Mesendoderm (in vitro differentiated cells): ENCODE results near the gene TTC33.

Experiments
- DNase-seq: peaks from one replicate; pipeline ENCODE4 v3.0.0; 2013
- H2AK5ac ChIP-seq: 2 replicates; pipeline ENCODE4 v1.6.1; 2013; ENCODE audit warnings: low read length, inconsistent platforms
- H2BK120ac ChIP-seq: 2 replicates; pipeline ENCODE4 v1.6.1; 2013; ENCODE audit warnings: low read depth, mild to moderate bottlenecking, low read length, moderate library complexity, mixed read lengths
- H2BK15ac ChIP-seq: replicated peaks from 2 replicates; pipeline ENCODE4 v1.6.1; 2013; ENCODE audit warnings: low read depth, mild to moderate bottlenecking, moderate library complexity
- H2BK5ac ChIP-seq: 2 replicates; pipeline ENCODE4 v1.6.1; 2013; ENCODE audit warnings: low read length, inconsistent platforms
- H3K18ac ChIP-seq: 2 replicates; pipeline ENCODE4 v1.6.1; 2013; ENCODE audit warnings: mild to moderate bottlenecking, low read length, mixed read lengths
- H3K23ac ChIP-seq: one replicate; pipeline ENCODE4 v1.6.1; 2013; ENCODE audit warnings: low read length
- H3K27ac ChIP-seq: 2 replicates; pipeline ENCODE4 v1.5.1; 2013; ENCODE audit warnings: low read depth, mild to moderate bottlenecking, inconsistent platforms, low read length, moderate library complexity
- H3K27me3 ChIP-seq: 2 replicates; pipeline ENCODE4 v1.6.1; 2013; ENCODE audit warnings: low read length, control low read depth, mild to moderate bottlenecking, inconsistent platforms; ENCODE audit not compliant: insufficient read depth, poor library complexity
- H3K36me3 ChIP-seq: 2 replicates; pipeline ENCODE4 v1.6.1; 2013; ENCODE audit warnings: low read length, inconsistent platforms; ENCODE audit not compliant: control insufficient read depth, insufficient read depth
- H3K4ac ChIP-seq: one replicate; pipeline ENCODE4 v1.6.1; 2013; ENCODE audit warnings: low read depth, mild to moderate bottlenecking, low read length, moderate library complexity
- H3K4me1 ChIP-seq: 2 replicates; pipeline ENCODE4 v1.6.1; 2013; ENCODE audit warnings: low read depth, low read length, inconsistent platforms; ENCODE audit not compliant: control insufficient read depth
- H3K4me2 ChIP-seq: 2 replicates; pipeline ENCODE4 v1.6.1; 2013; ENCODE audit warnings: low read length
- H3K4me3 ChIP-seq: 2 replicates; pipeline ENCODE4 v1.5.1; 2013; ENCODE audit warnings: mild to moderate bottlenecking, low read length
- H3K56ac ChIP-seq: one replicate; pipeline ENCODE4 v1.6.1; 2013; ENCODE audit warnings: low read length
- H3K79me1 ChIP-seq: 2 replicates; pipeline ENCODE4 v1.6.1; 2013; ENCODE audit warnings: low read length, inconsistent platforms
- H3K79me2 ChIP-seq: 2 replicates; pipeline ENCODE4 v1.6.1; 2013; ENCODE audit warnings: mild to moderate bottlenecking, low read length; ENCODE audit not compliant: control insufficient read depth, insufficient read depth
- H3K9ac ChIP-seq: 2 replicates; pipeline ENCODE4 v1.6.1; 2013; ENCODE audit warnings: low read length, inconsistent platforms
- H4K5ac ChIP-seq: one replicate; pipeline ENCODE4 v1.6.1; 2013; ENCODE audit warnings: low read length
- H4K8ac ChIP-seq: one replicate; pipeline ENCODE4 v1.6.1; 2013; ENCODE audit warnings: low read depth, mild to moderate bottlenecking, control low read depth, low read length, moderate library complexity
- WGBS: extraction: QIAGEN DNeasy Blood & Tissue Kit; methylation state at CpG from one replicate; pipeline ENCODE4 v1.1.7; 2013; ENCODE audit warnings: low lambda C conversion rate, missing lambda C conversion rate; ENCODE audit not compliant: insufficient coverage; ENCODE audit errors: extremely low coverage; 5-methylcytosine and 5-hydroxymethylcytosine counted together

The TTC33 gene

GRCh38 chr5:40575921-40576320 is 179.8 kb downstream of the TTC33 start:
- H2BK15ac ChIP-seq, result no peak overlapping the region
- H3K4me1 ChIP-seq, result no peaks in the 10 kb centered on the region
- H3K27ac ChIP-seq, result no peak overlapping the region
- H3K9ac ChIP-seq, result no peak overlapping the region
- H3K4me3 ChIP-seq, result no peak overlapping the region
- H3K79me1 ChIP-seq, result no peaks in the 10 kb centered on the region
- H3K18ac ChIP-seq, result no peak overlapping the region
- no peak overlapping the region for H4K5ac ChIP-seq
- no peak overlapping the region for H3K4me2 ChIP-seq
- H4K8ac ChIP-seq, result no peak overlapping the region
- H2BK120ac ChIP-seq, result no peak overlapping the region
- no peak overlapping the region for H3K4ac ChIP-seq
- no peak overlapping the region for H3K23ac ChIP-seq
- WGBS, result no CpG with 5 or more reads among the region's 3 CpGs
- H3K56ac ChIP-seq, result no peak overlapping the region
- DNase-seq, result no peak
- no peak overlapping the region for H2BK5ac ChIP-seq
- H2AK5ac ChIP-seq, result no peak overlapping the region
- H3K36me3 ChIP-seq, result no peaks in the 10 kb centered on the region
- H3K27me3 ChIP-seq, result no peaks in the 10 kb centered on the region
- no peaks in the 10 kb centered on the region for H3K79me2 ChIP-seq

- DNase-seq, result no peak
- H3K18ac ChIP-seq, result no peak overlapping the region
- no peak overlapping the region for H3K4me3 ChIP-seq
- H2BK15ac ChIP-seq, result no peak overlapping the region
- no peak overlapping the region for H3K23ac ChIP-seq
- no peak overlapping the region for H2BK5ac ChIP-seq
- no peaks in the 10 kb centered on the region for H3K79me1 ChIP-seq
- no peak overlapping the region for H4K8ac ChIP-seq
- H2BK120ac ChIP-seq, result no peak overlapping the region
- no peak overlapping the region for H3K27ac ChIP-seq
- WGBS, result no CpG with 5 or more reads among the region's 1 CpG
- H3K9ac ChIP-seq, result no peak overlapping the region
- no peaks in the 10 kb centered on the region for H3K27me3 ChIP-seq
- H4K5ac ChIP-seq, result no peak overlapping the region
- no peaks in the 10 kb centered on the region for H3K36me3 ChIP-seq
- no peaks in the 10 kb centered on the region for H3K79me2 ChIP-seq
- no peak overlapping the region for H2AK5ac ChIP-seq
- no peak overlapping the region for H3K4me2 ChIP-seq
- H3K56ac ChIP-seq, result no peak overlapping the region
- no peaks in the 10 kb centered on the region for H3K4me1 ChIP-seq
- no peak overlapping the region for H3K4ac ChIP-seq
These were observed 180.3 kb downstream of the TTC33 start for GRCh38 chr5:40575411-40575810.

GRCh38 chr5:40572937-40573336 is 182.8 kb downstream of the TTC33 start:
- Histone ChIP-seq H3K56ac (no peak overlapping the region), H2AK5ac (no peak overlapping the region), H3K79me2 (no peaks in the 10 kb centered on the region), H2BK5ac (no peak overlapping the region), H3K9ac (no peak overlapping the region), H4K5ac (no peak overlapping the region), H3K27ac (no peak overlapping the region), H3K79me1 (no peaks in the 10 kb centered on the region), H3K27me3 (no peaks in the 10 kb centered on the region), H3K23ac (no peak overlapping the region), H3K4me1 (no peaks in the 10 kb centered on the region), H3K18ac (no peak overlapping the region), H3K36me3 (no peaks in the 10 kb centered on the region), H3K4me3 (no peak overlapping the region), H3K4me2 (no peak overlapping the region), H3K4ac (no peak overlapping the region), H2BK15ac (no peak overlapping the region), H4K8ac (no peak overlapping the region), H2BK120ac (no peak overlapping the region)
- no CpG with 5 or more reads among the region's 2 CpGs for WGBS
- no peak for DNase-seq

- no peak overlapping the region for H3K56ac ChIP-seq
- no peak overlapping the region for H2BK15ac ChIP-seq
- no peak overlapping the region for H4K8ac ChIP-seq
- H2BK120ac ChIP-seq, result no peak overlapping the region
- no peak overlapping the region for H3K4me3 ChIP-seq
- H3K4ac ChIP-seq, result no peak overlapping the region
- no peak overlapping the region for H2BK5ac ChIP-seq
- H3K4me2 ChIP-seq, result no peak overlapping the region
- no peak overlapping the region for H3K27ac ChIP-seq
- no CpG with 5 or more reads among the region's 6 CpGs for WGBS
- no peaks in the 10 kb centered on the region for H3K4me1 ChIP-seq
- no peak overlapping the region for H3K9ac ChIP-seq
- no peaks in the 10 kb centered on the region for H3K79me2 ChIP-seq
- H3K36me3 ChIP-seq, result no peaks in the 10 kb centered on the region
- no peak overlapping the region for H4K5ac ChIP-seq
- no peaks in the 10 kb centered on the region for H3K27me3 ChIP-seq
- no peak overlapping the region for H2AK5ac ChIP-seq
- H3K18ac ChIP-seq, result no peak overlapping the region
- no peak overlapping the region for H3K23ac ChIP-seq
- no peak for DNase-seq
- H3K79me1 ChIP-seq, result no peaks in the 10 kb centered on the region
These were observed 183.4 kb downstream of the TTC33 start for GRCh38 chr5:40572391-40572790.

- no peak overlapping the region for H3K27ac ChIP-seq
- no CpG with 5 or more reads among the region's 2 CpGs for whole genome bisulfite sequencing
- no peaks in the 10 kb centered on the region for H3K79me1 ChIP-seq
- H2BK5ac ChIP-seq, result no peak overlapping the region
- no peak overlapping the region for H3K56ac ChIP-seq
- DNase-seq, result no peak
- no peaks in the 10 kb centered on the region for H3K27me3 ChIP-seq
- no peak overlapping the region for H2BK120ac ChIP-seq
- no peak overlapping the region for H2BK15ac ChIP-seq
- no peaks in the 10 kb centered on the region for H3K79me2 ChIP-seq
- no peak overlapping the region for H4K8ac ChIP-seq
- no peak overlapping the region for H3K23ac ChIP-seq
- no peaks in the 10 kb centered on the region for H3K4me1 ChIP-seq
- H4K5ac ChIP-seq, result no peak overlapping the region
- H3K4me2 ChIP-seq, result no peak overlapping the region
- no peaks in the 10 kb centered on the region for H3K36me3 ChIP-seq
- no peak overlapping the region for H3K4ac ChIP-seq
- H3K4me3 ChIP-seq, result no peak overlapping the region
- no peak overlapping the region for H2AK5ac ChIP-seq
- no peak overlapping the region for H3K18ac ChIP-seq
- H3K9ac ChIP-seq, result no peak overlapping the region
These were observed 184.0 kb downstream of the TTC33 start for GRCh38 chr5:40571729-40572128.

GRCh38 chr5:40570408-40571129 is 185.2 kb downstream of the TTC33 start:
- no peak overlapping the region for H2BK15ac ChIP-seq
- H3K27ac ChIP-seq, result no peak overlapping the region
- H3K23ac ChIP-seq, result no peak overlapping the region
- H3K4me3 ChIP-seq, result no peak overlapping the region
- H3K36me3 ChIP-seq, result no peaks in the 10 kb centered on the region
- no peak overlapping the region for H4K5ac ChIP-seq
- no peak overlapping the region for H3K9ac ChIP-seq
- H3K18ac ChIP-seq, result no peak overlapping the region
- H3K4ac ChIP-seq, result no peak overlapping the region
- DNase-seq, result no peak
- H3K4me2 ChIP-seq, result no peak overlapping the region
- H3K27me3 ChIP-seq, result no peaks in the 10 kb centered on the region
- no peak overlapping the region for H3K56ac ChIP-seq
- no peak overlapping the region for H2BK5ac ChIP-seq
- no peak overlapping the region for H2AK5ac ChIP-seq
- no peak overlapping the region for H2BK120ac ChIP-seq
- H3K4me1 ChIP-seq, result no peaks in the 10 kb centered on the region
- H3K79me2 ChIP-seq, result no peaks in the 10 kb centered on the region
- WGBS, result no CpG with 5 or more reads among the region's 2 CpGs
- no peaks in the 10 kb centered on the region for H3K79me1 ChIP-seq
- H4K8ac ChIP-seq, result no peak overlapping the region
